Measurements from ENCODE around the gene AGK.

Gene AGK

GRCh38 chr7:141534757-141535737 is 16.2 kb upstream of the AGK start:
- no peak for ATAC-seq

DNA sequence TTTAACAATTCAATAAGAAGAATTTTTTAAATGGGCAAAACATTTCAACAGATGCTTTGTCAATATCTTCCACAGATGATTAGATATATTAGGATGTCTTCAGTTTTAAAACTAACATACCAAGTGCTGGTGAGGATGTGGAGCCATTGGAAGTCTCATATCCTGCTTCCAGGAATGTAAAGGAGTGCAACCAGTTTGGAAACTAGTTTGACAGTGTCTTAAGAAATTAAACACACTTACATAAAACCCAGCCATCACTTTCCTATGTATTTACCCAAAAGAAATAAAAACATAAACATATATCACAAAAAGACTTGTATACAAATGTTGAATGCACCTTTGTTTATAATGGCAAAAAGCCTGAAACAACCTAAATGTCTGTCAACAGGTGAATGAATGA is 13.3 kb upstream of the AGK start:
- ATAC-seq: no peak
- TF ChIP-seq ISL1 (CRISPR knock-in tag; IDR thresholded peaks at IDR 0.05): no peak
- TF ChIP-seq, protein P1, sequence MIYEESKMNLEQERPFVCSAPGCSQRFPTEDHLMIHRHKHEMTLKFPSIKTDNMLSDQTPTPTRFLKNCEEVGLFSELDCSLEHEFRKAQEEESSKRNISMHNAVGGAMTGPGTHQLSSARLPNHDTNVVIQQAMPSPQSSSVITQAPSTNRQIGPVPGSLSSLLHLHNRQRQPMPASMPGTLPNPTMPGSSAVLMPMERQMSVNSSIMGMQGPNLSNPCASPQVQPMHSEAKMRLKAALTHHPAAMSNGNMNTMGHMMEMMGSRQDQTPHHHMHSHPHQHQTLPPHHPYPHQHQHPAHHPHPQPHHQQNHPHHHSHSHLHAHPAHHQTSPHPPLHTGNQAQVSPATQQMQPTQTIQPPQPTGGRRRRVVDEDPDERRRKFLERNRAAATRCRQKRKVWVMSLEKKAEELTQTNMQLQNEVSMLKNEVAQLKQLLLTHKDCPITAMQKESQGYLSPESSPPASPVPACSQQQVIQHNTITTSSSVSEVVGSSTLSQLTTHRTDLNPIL (CRISPR knock-in tag; IDR thresholded peaks at IDR 0.05; ENCODE audit: low read depth): no peak
- no peak for TF ChIP-seq TOX (CRISPR knock-in tag; IDR thresholded peaks at IDR 0.05; ENCODE audit: borderline replicate concordance)
- TF ChIP-seq, protein P2, sequence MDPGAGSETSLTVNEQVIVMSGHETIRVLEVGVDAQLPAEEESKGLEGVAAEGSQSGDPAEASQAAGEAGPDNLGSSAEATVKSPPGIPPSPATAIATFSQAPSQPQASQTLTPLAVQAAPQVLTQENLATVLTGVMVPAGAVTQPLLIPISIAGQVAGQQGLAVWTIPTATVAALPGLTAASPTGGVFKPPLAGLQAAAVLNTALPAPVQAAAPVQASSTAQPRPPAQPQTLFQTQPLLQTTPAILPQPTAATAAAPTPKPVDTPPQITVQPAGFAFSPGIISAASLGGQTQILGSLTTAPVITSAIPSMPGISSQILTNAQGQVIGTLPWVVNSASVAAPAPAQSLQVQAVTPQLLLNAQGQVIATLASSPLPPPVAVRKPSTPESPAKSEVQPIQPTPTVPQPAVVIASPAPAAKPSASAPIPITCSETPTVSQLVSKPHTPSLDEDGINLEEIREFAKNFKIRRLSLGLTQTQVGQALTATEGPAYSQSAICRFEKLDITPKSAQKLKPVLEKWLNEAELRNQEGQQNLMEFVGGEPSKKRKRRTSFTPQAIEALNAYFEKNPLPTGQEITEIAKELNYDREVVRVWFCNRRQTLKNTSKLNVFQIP (CRISPR knock-in tag; IDR thresholded peaks at IDR 0.05; ENCODE audit: borderline replicate concordance, low read depth): no peak
- no peak for TF ChIP-seq PATZ1 (CRISPR knock-in tag; IDR thresholded peaks at IDR 0.05; ENCODE audit: borderline replicate concordance)
- TF ChIP-seq GLIS3 (CRISPR knock-in tag; IDR thresholded peaks at IDR 0.05): no peak
- TF ChIP-seq ZNF8 (CRISPR knock-in tag; IDR thresholded peaks at IDR 0.05): no peak
- TF ChIP-seq, protein P3, sequence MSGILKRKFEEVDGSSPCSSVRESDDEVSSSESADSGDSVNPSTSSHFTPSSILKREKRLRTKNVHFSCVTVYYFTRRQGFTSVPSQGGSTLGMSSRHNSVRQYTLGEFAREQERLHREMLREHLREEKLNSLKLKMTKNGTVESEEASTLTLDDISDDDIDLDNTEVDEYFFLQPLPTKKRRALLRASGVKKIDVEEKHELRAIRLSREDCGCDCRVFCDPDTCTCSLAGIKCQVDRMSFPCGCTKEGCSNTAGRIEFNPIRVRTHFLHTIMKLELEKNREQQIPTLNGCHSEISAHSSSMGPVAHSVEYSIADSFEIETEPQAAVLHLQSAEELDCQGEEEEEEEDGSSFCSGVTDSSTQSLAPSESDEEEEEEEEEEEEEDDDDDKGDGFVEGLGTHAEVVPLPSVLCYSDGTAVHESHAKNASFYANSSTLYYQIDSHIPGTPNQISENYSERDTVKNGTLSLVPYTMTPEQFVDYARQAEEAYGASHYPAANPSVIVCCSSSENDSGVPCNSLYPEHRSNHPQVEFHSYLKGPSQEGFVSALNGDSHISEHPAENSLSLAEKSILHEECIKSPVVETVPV (CRISPR knock-in tag; IDR thresholded peaks at IDR 0.05): no peak
- no peak for TF ChIP-seq ESRRG (CRISPR knock-in tag; IDR thresholded peaks at IDR 0.05)
- no peak for TF ChIP-seq ZNF70 (CRISPR knock-in tag; IDR thresholded peaks at IDR 0.05)
- TF ChIP-seq ZFP30 (CRISPR knock-in tag; IDR thresholded peaks at IDR 0.05): no peak
- no peak for TF ChIP-seq ZNF565 (CRISPR knock-in tag; conservative IDR thresholded peaks at IDR 0.05; ENCODE audit: low read depth)
- no peak for TF ChIP-seq ZC3H10 (CRISPR knock-in tag; IDR thresholded peaks at IDR 0.05)
- no peak for TF ChIP-seq OSR1 (CRISPR knock-in tag; IDR thresholded peaks at IDR 0.05)

More at GRCh38 chr7:141534757-141535737, 16.2 kb upstream of the AGK start:
- TF ChIP-seq ZNF70 (CRISPR knock-in tag; IDR thresholded peaks at IDR 0.05): no peak
- no peak for TF ChIP-seq PPARA (CRISPR knock-in tag; IDR thresholded peaks at IDR 0.05; ENCODE audit: borderline replicate concordance)
- TF ChIP-seq ZFP30 (CRISPR knock-in tag; IDR thresholded peaks at IDR 0.05): no peak
- TF ChIP-seq RARB (CRISPR knock-in tag; IDR thresholded peaks at IDR 0.05): no peak
- no peak for TF ChIP-seq SNAI2 (CRISPR knock-in tag; IDR thresholded peaks at IDR 0.05)
- no peak for TF ChIP-seq PATZ1 (CRISPR knock-in tag; IDR thresholded peaks at IDR 0.05; ENCODE audit: borderline replicate concordance)
- TF ChIP-seq OSR1 (CRISPR knock-in tag; IDR thresholded peaks at IDR 0.05): no peak
- no peak for TF ChIP-seq ISL1 (CRISPR knock-in tag; IDR thresholded peaks at IDR 0.05)
- TF ChIP-seq BACH2 (CRISPR knock-in tag; IDR thresholded peaks at IDR 0.05; ENCODE audit: borderline replicate concordance): no peak
- TF ChIP-seq, protein P2 (CRISPR knock-in tag; IDR thresholded peaks at IDR 0.05; ENCODE audit: borderline replicate concordance, low read depth): no peak
- no peak for TF ChIP-seq ZFP3 (CRISPR knock-in tag; IDR thresholded peaks at IDR 0.05)
- TF ChIP-seq CSDC2 (CRISPR knock-in tag; IDR thresholded peaks at IDR 0.05): no peak
- TF ChIP-seq ARNTL (CRISPR knock-in tag; IDR thresholded peaks at IDR 0.05; ENCODE audit: borderline replicate concordance, low read depth): no peak
- no peak for TF ChIP-seq ZNF565 (CRISPR knock-in tag; conservative IDR thresholded peaks at IDR 0.05; ENCODE audit: low read depth)
- TF ChIP-seq, protein P1 (CRISPR knock-in tag; IDR thresholded peaks at IDR 0.05; ENCODE audit: low read depth): no peak
- TF ChIP-seq, protein P3 (CRISPR knock-in tag; IDR thresholded peaks at IDR 0.05): no peak
- no peak for TF ChIP-seq TOX (CRISPR knock-in tag; IDR thresholded peaks at IDR 0.05; ENCODE audit: borderline replicate concordance)
- TF ChIP-seq GLIS3 (CRISPR knock-in tag; IDR thresholded peaks at IDR 0.05): no peak
- TF ChIP-seq TCF4 (CRISPR knock-in tag; IDR thresholded peaks at IDR 0.05; ENCODE audit: borderline replicate concordance): no peak
- no peak for TF ChIP-seq ESRRG (CRISPR knock-in tag; IDR thresholded peaks at IDR 0.05)

Measured in SK-N-SH treated with all-trans-retinoic acid at 6 μM for 48 hours (cell line).